WERI-Rb-1 (cell line): ENCODE measurements around the gene TMEM245.

Source experiments
- DNase-seq: peaks from one replicate; pipeline ENCODE4 v3.0.0-alpha.2; 2020
- H3K27ac ChIP-seq: fragments of 250-450 bp; sonication (Bioruptor Pico); 2 replicates; pipeline ENCODE4 v1.5.1; 2020; ENCODE audit warnings: mild to moderate bottlenecking, moderate library complexity
- H3K27me3 ChIP-seq: fragments of 250-450 bp; sonication (Bioruptor Pico); 2 replicates; pipeline ENCODE4 v1.5.1; 2021; ENCODE audit warnings: mild to moderate bottlenecking, low read depth, moderate library complexity; ENCODE audit not compliant: insufficient read depth, severe bottlenecking
- H3K36me3 ChIP-seq: fragments of 250-450 bp; sonication (Bioruptor Pico); 2 replicates; pipeline ENCODE4 v1.5.1; 2020; ENCODE audit warnings: mild to moderate bottlenecking, moderate library complexity
- H3K4me3 ChIP-seq: 2 replicates; pipeline ENCODE4 v1.5.1; 2011; ENCODE audit warnings: low read depth, mild to moderate bottlenecking, control low read depth, low read length
- H3K9me3 ChIP-seq: fragments of 250-450 bp; sonication (Bioruptor Pico); 2 replicates; pipeline ENCODE4 v1.5.1; 2021; ENCODE audit warnings: mild to moderate bottlenecking, moderate library complexity; ENCODE audit not compliant: severe bottlenecking
- TF ChIP-seq, protein P1 (sequence below): IDR thresholded peaks from 2 replicates; pipeline ENCODE4 v1.5.1; 2011; ENCODE audit warnings: low read depth, mild to moderate bottlenecking, control low read depth, inconsistent platforms, low read length

Gene TMEM245

DNA sequence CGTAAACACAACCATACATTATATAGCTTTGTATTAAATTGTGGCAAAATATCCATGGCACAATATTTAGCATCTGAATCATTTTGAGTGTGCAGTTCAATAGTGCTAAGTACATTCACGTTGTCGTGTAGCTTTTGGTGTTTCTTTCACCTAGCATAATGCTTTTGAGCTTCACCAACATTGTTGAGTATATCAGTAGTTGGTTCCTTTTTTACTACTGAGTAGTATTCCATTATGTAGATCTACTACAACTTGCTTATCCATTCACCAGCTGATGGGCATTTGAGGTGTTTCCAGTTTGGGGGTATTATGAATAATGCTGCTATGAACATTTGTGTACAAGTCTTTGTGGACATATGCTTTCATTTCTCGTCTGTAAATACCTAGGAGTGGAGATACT is 79.2 kb downstream of the TMEM245 start:
- TF ChIP-seq, protein P1, sequence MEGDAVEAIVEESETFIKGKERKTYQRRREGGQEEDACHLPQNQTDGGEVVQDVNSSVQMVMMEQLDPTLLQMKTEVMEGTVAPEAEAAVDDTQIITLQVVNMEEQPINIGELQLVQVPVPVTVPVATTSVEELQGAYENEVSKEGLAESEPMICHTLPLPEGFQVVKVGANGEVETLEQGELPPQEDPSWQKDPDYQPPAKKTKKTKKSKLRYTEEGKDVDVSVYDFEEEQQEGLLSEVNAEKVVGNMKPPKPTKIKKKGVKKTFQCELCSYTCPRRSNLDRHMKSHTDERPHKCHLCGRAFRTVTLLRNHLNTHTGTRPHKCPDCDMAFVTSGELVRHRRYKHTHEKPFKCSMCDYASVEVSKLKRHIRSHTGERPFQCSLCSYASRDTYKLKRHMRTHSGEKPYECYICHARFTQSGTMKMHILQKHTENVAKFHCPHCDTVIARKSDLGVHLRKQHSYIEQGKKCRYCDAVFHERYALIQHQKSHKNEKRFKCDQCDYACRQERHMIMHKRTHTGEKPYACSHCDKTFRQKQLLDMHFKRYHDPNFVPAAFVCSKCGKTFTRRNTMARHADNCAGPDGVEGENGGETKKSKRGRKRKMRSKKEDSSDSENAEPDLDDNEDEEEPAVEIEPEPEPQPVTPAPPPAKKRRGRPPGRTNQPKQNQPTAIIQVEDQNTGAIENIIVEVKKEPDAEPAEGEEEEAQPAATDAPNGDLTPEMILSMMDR, result no peak
- H3K36me3 ChIP-seq, result peaks cover 58% of the 10 kb centered on the region
- H3K27me3 ChIP-seq, result no peaks in the 10 kb centered on the region
- DNase-seq, result no peak
- H3K4me3 ChIP-seq, result no peak overlapping the region
- no peak overlapping the region for H3K27ac ChIP-seq
- H3K9me3 ChIP-seq, result no peaks in the 10 kb centered on the region

DNA sequence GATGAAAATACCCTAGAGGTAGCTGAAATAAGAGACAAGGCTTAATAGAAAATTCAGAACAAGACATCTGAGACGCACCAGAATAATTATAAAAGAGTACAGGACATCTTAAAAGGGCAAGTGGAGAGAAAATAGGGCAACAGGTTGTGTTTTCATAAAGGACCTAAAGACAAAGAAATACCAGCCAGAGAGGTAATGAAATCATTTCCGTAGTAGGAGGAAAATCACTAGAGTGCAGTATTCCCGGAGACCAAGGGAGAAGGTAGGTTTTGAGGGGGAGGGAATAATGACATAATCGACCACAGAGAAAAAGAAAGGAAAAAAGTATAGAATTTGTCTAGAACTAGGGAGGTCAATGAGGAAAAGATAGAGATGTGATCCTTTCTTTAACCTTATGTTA is 80.2 kb downstream of the TMEM245 start:
- H3K4me3 ChIP-seq, result no peak overlapping the region
- no peaks in the 10 kb centered on the region for H3K27me3 ChIP-seq
- H3K36me3 ChIP-seq, result peaks cover 59% of the 10 kb centered on the region
- TF ChIP-seq, protein P1, result no peak
- H3K27ac ChIP-seq, result no peak overlapping the region
- H3K9me3 ChIP-seq, result no peaks in the 10 kb centered on the region
- DNase-seq, result no peak

DNA sequence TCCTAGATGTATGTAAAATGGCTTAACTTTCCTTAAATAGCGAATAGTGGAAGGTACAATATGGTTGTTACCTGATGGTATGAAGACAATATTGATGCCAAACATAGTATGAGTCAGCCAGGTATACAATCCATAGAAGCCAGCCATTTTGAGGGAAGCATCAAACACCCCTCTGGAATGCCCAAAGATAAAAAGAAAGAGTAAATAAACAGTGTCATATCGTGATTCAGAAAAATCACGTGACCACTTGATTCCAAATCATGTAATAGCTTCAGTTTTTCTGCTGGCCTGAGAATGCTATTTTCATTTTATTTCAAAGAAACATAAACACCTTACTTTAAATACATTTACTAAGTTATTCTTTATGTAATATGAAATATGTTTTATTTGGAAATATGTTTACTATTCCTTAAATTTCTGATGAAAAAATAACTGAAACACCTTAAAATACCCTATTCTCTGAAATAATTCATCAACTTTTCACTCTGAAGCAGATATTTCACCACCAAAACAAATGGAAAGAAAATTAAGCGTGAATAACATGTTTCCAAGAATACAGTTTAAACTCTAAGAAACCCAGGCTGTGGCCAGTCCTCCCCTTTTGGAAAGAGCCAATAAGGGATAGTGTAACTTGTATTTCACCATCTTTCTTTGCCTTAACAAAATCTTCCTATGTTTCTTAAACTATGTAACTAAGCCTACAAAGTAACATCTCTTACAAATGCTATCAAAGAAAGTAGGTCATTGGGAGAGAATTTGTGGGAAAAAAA is 81.6 kb downstream of the TMEM245 start:
- TF ChIP-seq, protein P1, result no peak
- H3K9me3 ChIP-seq, result no peaks in the 10 kb centered on the region
- no peak for DNase-seq
- H3K36me3 ChIP-seq, result peaks cover 59% of the 10 kb centered on the region
- no peaks in the 10 kb centered on the region for H3K27me3 ChIP-seq
- H3K27ac ChIP-seq, result no peak overlapping the region
- H3K4me3 ChIP-seq, result no peak overlapping the region

DNA sequence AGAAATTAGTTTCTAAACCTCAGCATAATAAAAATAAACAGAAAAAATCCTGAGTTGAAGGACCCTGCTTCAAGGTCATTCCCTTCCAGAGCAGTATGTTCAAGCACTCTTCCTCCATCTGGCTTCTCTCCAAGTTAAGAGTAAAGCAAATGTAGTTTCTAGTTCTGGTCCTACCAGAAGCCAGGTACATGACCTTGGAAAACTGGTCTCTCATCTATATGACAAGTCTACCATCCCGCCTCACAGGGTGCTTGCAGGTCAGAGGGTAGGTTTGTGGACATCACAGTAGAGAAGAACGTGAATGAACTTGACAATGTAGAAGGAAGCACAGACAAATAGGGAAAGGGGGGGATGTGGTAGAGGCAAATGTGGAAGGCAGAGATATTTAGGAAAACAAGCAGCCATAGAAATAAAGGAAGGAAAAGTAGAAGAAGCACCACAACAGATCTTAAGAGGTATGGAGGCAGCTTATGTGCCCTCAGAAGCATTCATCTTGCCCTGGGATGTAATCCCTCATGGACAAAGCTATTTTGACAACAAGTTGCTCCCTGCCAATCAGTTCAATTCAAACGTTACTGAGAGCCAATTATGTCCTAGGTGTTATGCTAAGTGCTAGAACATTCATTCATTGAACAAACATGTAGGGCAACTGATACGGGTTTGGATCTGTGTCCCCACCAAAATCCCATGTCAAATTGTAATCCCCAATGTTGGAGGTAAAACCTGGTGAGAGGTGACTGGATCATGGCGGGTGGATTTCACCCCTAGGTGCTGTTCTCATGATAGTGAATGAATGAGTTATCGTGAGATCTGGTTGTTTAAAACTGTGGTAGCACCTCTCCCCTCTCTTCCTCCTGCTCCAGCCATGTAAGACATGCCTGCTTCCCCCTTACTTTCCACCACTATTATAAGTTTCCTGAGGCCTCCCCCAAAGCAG is 82.7 kb downstream of the TMEM245 start:
- Histone ChIP-seq H3K27ac (no peak overlapping the region), H3K36me3 (peaks cover 62% of the 10 kb centered on the region)

DNA sequence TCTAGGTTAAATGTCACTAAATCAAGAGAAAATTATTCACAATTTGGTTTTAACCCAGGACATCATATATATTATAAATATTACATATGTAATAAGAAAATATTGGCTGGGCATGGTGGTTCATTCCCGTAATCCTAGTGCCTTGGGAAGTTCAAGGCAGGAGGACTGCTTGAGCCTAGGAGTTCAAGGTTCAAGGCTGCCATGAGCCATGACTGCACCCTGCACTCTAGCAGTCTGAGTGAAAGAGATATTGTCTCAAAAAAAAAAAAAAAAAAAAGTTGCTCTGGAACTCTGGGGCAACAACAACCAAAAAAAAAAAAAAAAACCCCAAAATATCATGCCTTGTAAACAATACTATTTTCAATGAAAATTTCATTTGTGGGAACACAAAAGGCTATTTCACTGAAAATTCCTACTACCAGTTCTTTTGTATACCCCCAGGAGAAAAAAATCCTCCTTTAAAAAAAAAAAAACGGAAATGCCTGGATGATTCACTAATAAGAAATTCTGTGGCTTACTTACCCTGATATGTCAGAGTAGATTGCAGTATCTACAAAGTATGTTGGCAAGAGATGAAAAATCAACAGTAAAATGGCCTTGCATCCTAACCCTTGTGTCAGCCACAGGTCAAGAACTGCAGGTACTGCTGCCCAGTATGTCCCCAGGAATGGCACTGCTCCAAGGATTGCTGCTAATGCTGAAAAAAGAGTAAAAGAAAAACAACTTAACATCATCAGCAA is 83.9 kb downstream of the TMEM245 start:
- Histone ChIP-seq H3K9me3 (no peaks in the 10 kb centered on the region), H3K36me3 (peaks cover 59% of the 10 kb centered on the region), H3K27ac (no peak overlapping the region), H3K27me3 (no peaks in the 10 kb centered on the region), H3K4me3 (no peak overlapping the region)
- no peak for DNase-seq
- TF ChIP-seq, protein P1, result no peak

More for the DNA sequence above, 82.7 kb downstream of the TMEM245 start:
- TF ChIP-seq, protein P1, result no peak
- Histone ChIP-seq H3K9me3 (no peaks in the 10 kb centered on the region), H3K27me3 (no peaks in the 10 kb centered on the region), H3K4me3 (no peak overlapping the region)
- DNase-seq, result no peak
